GM12873 (cell line): ENCODE measurements around the gene HSD17B8.

Source experiments
- CTCF ChIP-seq: IDR thresholded peaks from 2 replicates; pipeline ENCODE4 v1.5.1; 2012; ENCODE audit warnings: low read depth, mild to moderate bottlenecking, moderate library complexity, low read length, control low read depth; ENCODE audit not compliant: insufficient read depth; ENCODE audit errors: missing control alignments

Gene HSD17B8

GRCh38 chr6:33173535-33174180 lies 30.8 kb upstream of the HSD17B8 start:
- TF ChIP-seq CTCF, result no peak

DNA sequence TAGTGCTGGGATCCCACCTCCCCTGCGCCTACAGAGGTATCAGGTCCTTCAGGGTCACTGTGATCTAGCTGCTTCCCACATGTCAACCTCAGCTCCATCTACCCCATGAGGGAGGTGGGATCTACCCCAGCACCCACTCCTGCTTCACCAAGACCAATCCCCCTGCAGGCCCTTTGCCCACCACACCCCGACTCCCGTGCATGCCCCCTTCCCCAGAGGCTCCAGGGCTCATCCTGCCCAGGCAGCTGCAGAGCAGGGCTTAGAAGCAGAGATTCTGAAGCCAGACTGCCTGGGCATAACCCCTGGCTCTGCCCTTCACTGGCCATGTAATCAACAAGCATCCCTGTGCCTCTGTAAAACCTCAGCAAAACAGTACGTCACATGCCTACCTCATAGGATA lies 29.7 kb upstream of the HSD17B8 start:
- TF ChIP-seq CTCF, result no peak

DNA sequence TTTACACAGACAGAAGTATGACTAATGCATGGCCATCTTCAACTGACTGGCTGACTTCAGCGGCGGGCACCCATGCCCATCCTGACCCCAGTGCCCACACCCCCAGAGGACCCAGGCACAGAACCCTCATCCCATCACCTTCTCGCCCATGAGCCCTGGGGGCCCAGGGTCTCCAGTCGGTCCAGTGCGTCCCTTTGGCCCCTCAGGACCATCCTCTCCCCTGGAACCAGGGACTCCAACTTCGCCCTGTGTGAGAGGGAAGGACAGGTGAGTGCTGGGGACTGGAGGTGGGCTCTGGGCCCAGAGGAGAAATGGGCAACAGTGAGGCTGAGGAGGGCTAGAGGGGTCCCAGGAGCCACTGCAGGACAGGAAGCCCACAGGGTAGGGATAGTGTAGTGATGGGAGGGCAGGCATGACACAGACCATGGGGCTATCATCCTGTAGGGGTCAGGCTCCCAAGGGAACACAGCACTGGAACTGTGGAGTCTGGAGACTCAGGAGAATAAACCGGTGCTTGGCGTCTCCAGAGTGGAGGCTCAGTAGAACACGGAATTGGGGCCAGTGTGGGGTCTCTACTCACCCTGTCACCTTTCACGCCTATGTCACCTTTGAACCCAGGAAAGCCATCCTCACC lies 28.9 kb upstream of the HSD17B8 start:
- no peak for TF ChIP-seq CTCF

DNA sequence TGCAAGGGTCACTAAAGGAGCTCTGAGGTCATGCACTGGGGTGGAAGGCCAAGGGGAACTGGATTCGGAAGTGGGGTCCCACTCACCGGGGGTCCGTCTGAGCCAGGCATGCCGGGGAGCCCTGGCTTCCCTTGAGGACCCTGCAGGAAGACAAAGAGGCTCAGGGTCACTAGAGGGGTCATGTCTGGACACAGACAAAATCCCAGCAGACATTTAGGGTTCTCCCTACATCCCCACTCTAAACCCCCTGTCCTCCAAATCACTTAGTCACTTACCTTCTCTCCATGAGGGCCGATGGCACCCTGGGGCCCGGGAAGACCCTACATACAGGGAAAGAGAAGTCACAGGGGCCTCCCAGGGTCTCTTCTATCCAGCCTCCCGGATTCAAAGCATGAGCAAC lies 27.5 kb upstream of the HSD17B8 start:
- no peak for TF ChIP-seq CTCF

- TF ChIP-seq CTCF, result no peak
Observed at GRCh38 chr6:33177552-33178446, 26.7 kb upstream of the HSD17B8 start.

GRCh38 chr6:33178755-33179475 lies 25.5 kb upstream of the HSD17B8 start:
- TF ChIP-seq CTCF, result no peak
